Measurements from ENCODE around the gene TACR1.
A peak's percentile ranks its signal among the peaks of the same experiment; 100 is the strongest.
"Not testable (repeated sequence)": the region's sequence is repeated elsewhere in the genome, so short reads cannot be mapped to it uniquely, and the experiment has no call there.

The TACR1 gene

GRCh38 chr2:75199428-75200011, at the start of gene TACR1:
TACR1 (minus strand) TSS chr2:75199520; CDS start chr2:75198934, 586 bp downstream.
- DNase-seq (ENCODE audit: low spot score) = peak; percentile 63

GRCh38 chr2:75248581-75248980, 49.3 kb upstream of the TACR1 start:
- not testable (repeated sequence) for DNase-seq (ENCODE audit: low spot score)

GRCh38 chr2:75246441-75247167, 47.3 kb upstream of the TACR1 start:
- no peak for DNase-seq (ENCODE audit: low spot score)

- DNase-seq (ENCODE audit: low spot score) = no peak
Observed at GRCh38 chr2:75243219-75243618, 43.9 kb upstream of the TACR1 start.

GRCh38 chr2:75241696-75242095, 42.4 kb upstream of the TACR1 start:
- DNase-seq (ENCODE audit: low spot score) = no peak

- DNase-seq (ENCODE audit: low spot score) = peak; percentile 37
Observed at GRCh38 chr2:75238670-75239330, 39.5 kb upstream of the TACR1 start.

GRCh38 chr2:75237296-75237695, 38.0 kb upstream of the TACR1 start:
- no peak for DNase-seq (ENCODE audit: low spot score)

- DNase-seq (ENCODE audit: low spot score) = no peak
Observed at GRCh38 chr2:75233965-75234364, 34.6 kb upstream of the TACR1 start.

DNA sequence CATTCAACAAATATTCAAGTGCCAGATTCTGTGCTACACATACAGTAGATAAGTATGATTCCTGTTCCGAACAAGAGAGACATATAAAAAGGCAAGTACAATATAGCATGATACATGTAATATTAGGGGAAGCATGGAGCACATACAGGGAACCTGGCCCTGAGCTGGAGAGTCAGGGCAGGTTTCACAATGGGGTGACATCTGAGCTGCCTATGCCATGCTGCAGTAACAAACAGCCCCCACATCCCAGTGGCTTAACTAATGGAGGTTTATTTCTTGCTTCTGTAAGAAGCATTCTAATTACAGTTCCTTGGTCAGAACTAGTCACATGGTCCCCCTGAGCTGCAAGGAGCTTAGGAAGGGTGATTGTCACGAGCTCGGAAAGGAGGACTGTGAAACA, 27.3 kb upstream of the TACR1 start:
- no peak for DNase-seq (ENCODE audit: low spot score)

DNA sequence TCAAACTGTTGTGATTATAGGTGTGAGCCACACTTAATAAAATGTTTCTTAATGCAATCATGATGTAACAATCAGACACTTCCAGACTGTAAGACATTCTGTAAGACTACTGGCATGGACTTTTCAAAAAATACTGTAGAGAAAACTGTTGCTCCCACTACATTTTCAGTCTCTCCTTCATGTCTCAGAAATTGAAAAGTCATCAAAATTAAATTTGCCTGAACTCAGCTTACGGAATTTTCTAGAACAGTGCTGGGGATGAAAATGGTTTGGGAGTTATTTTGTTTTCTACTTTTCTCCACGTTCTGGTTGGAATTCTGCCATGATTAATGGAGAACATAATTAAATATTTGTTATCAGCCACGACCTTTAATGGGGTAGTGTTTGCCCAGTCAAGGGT, 26.8 kb upstream of the TACR1 start:
- DNase-seq (ENCODE audit: low spot score) = no peak

GRCh38 chr2:75224636-75225094, 25.3 kb upstream of the TACR1 start:
- DNase-seq (ENCODE audit: low spot score) = no peak

DNA sequence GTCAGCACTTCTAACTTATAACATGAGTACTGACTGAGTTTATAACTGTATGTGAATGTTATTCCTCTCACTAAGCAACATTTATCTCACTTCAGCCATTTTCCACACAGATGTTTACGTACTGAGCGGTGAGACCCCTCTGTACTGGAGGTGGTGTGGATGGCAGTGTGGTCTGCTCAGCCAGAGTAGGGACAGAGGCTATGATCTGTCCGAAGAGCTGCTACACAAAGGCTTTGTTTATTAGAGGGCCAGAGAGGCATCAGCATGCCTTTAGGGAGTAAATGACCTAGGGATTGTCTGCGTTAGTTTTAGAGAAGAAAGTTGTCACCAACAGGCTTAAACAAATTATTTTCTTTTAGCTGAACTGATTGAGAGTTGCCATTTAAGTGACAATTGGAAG, 23.2 kb upstream of the TACR1 start:
- DNase-seq (ENCODE audit: low spot score) = no peak

DNA sequence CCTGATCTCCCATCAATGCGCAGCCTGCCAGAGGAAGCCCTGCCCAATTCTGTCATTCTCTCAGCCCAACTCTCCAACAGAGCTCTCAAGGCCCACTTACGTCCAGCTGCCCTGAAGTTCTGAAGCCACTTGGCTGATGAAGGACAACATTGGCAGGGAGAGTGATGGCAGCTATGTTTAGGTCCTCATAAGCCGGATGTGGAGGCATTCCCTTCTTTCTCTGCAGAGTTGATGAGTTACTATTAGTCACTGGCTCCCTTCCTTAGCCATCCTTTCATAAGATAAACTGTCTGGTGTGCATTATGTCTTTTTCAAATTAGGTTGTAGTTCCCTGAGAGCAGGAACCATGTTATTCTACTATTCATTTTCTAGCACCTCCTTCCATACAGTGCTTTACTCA, 22.5 kb upstream of the TACR1 start:
- DNase-seq (ENCODE audit: low spot score) = peak; percentile 34

GRCh38 chr2:75219213-75219612, 19.9 kb upstream of the TACR1 start:
- not testable (repeated sequence) for DNase-seq (ENCODE audit: low spot score)

GRCh38 chr2:75211266-75211770, 12.0 kb upstream of the TACR1 start:
- no peak for DNase-seq (ENCODE audit: low spot score)

GRCh38 chr2:75210409-75210808, 11.1 kb upstream of the TACR1 start:
- no peak for DNase-seq (ENCODE audit: low spot score)

- no peak for DNase-seq (ENCODE audit: low spot score)
Observed at GRCh38 chr2:75208738-75209137, 9.4 kb upstream of the TACR1 start.

GRCh38 chr2:75204833-75205232, 5.5 kb upstream of the TACR1 start:
- DNase-seq (ENCODE audit: low spot score) = no peak

DNA sequence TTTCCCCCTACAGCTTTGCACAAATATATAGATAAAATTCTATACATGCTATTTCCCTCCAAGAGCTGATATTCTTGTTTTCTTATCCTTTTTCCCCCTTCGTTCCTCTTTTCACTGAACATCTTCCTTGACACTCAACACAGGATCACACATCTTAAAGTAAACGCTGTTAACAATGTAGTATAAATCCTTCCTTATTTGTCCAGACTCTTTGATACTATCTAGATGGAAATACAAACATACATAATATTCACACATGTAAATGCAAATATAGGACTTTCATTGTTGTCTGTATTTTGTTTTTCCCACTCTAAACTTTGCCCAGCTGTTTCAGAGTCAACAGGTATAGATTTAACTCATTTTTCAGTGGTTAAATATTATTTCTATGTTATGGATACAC, 3.0 kb upstream of the TACR1 start:
- no peak for DNase-seq (ENCODE audit: low spot score)

DNA sequence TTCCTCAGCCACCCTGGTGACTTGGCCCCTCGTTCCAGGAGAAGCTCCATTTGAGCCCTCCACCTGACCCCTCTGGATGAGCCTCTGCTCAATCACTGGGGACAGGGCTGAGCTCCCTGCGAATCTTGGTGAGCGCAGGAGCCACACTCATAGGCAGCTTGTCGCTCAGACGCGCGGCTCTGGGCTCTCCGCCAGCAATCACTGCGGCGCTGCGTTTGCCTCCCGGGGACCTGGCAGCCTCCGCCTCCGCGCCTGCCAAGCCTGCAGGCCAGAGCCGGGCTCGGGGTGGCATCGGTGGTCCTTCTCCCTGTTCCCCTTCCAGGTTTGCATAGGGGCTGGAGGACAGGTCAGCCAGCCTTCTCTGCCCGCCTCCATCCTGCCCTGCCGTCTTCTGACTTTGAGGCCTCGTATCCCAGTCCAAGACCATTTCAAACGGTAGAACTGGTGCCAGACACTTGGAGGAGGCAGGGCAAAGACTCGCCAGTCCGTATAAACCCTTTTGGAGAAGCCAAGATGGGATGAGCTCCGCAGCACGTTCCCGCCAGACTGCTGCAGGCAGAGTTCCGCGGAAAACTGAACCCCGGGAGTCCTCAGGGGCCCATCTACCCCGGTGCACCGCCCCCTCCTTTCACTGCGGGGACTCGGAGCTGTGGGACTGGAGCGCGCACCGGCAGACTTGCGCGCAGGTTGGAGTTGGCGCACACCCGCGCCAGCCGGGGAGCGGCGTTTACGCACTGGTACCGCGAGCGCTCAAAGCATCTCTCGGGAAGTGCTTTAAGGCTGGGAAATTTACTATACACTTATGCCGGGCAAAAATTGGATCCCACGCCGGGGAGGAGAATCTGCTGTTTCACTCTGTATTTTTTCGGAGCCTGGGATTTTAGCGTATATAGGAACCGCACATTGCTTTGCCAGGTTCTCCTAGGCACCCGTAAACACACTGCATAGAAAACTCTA, 1.1 kb upstream of the TACR1 start:
- DNase-seq (ENCODE audit: low spot score) = peak; percentile 22

GRCh38 chr2:75195076-75195691, 4.1 kb downstream of the TACR1 start:
- no peak for DNase-seq (ENCODE audit: low spot score)

Measured in hepatic stellate cell (primary cell).